Endothelial cell of umbilical vein (primary cell): Measurements from ENCODE around the gene KIAA0232. TPM values are rescaled to one million over a fixed set of nuclear protein-coding genes. Genes with fewer than 3 reads are reported as not detected.

Source experiments
- BruUV-seq: library from RNA; stranded (reverse); fragments of 400-500 nt; replicated peaks from 2 replicates; lab custom pipeline; 2021; lab: Mats Ljungman, UMichigan
- CTCF ChIA-PET: fragments of 300-600, 350-600 bp; sonication (Branson Sonifier 250); formaldehyde crosslinking; loops from one replicate; lab custom pipeline; 2021; ENCODE audit warnings: antibody characterized with exemption, inconsistent platforms; lab: Charles Lee
- POLR2A ChIA-PET: fragments of 300-600, 350-600 bp; sonication (Branson Sonifier 250); formaldehyde crosslinking; loops from one replicate; lab custom pipeline; 2021; ENCODE audit warnings: antibody characterized with exemption, inconsistent platforms; lab: Charles Lee
- DNase-seq: peaks from one replicate; pipeline ENCODE4 v3.0.0-alpha.2; 2011; ENCODE audit warnings: low read depth, low spot score
- FAIRE-seq: peaks from 2 replicates; lab custom pipeline; 2011; peaks lifted over from hg19 to GRCh38; lab: Jason Lieb, UNC
- H2AFZ ChIP-seq: 2 replicates; pipeline ENCODE4 v1.6.0; 2012; ENCODE audit warnings: low read depth, low read length, control low read depth, inconsistent platforms
- H3K27ac ChIP-seq: 2 replicates; pipeline ENCODE4 v1.5.1; 2011; ENCODE audit warnings: low read depth, mild to moderate bottlenecking, control low read depth, low read length, moderate library complexity; ENCODE audit not compliant: insufficient read depth
- H3K27me3 ChIP-seq, 2 experiments: 2 replicates each; pipeline versions ENCODE4 v1.6.0 to v1.6.1; 2011; ENCODE audit warnings: low read length in 2 of 2, mixed read lengths in 1 of 2; ENCODE audit not compliant: control insufficient read depth in 2 of 2, insufficient read depth in 2 of 2
- H3K36me3 ChIP-seq, 2 experiments: 2 replicates in 1 of 2; 3 replicates in 1 of 2; pipeline ENCODE4 v1.5.1; 2011; ENCODE audit warnings: low read length in 2 of 2, mild to moderate bottlenecking in 1 of 2, moderate library complexity in 1 of 2; ENCODE audit not compliant: control insufficient read depth in 2 of 2, insufficient read depth in 2 of 2; ENCODE audit errors: extremely low read depth in 1 of 2
- H3K4me1 ChIP-seq: 3 replicates; pipeline ENCODE4 v1.5.1; 2011; ENCODE audit warnings: mild to moderate bottlenecking, low read length; ENCODE audit not compliant: control insufficient read depth, insufficient read depth; ENCODE audit errors: extremely low read depth
- H3K4me2 ChIP-seq: 2 replicates; pipeline ENCODE4 v1.6.1; 2011; ENCODE audit warnings: low read length, control low read depth, mixed read lengths; ENCODE audit not compliant: insufficient read depth
- H3K4me3 ChIP-seq, 3 experiments: fragments of 200-600 bp in 1 of 3; sonication (generic), shearing (Covaris generic) in 1 of 3; replicated peaks in 1 of 3; 2 replicates each; pipeline ENCODE4 v1.5.1; 2011 to 2016; ENCODE audit warnings: control low read depth in 3 of 3, low read length in 3 of 3, mild to moderate bottlenecking in 2 of 3, inconsistent platforms in 1 of 3, low read depth in 1 of 3, moderate library complexity in 1 of 3; ENCODE audit not compliant: insufficient read depth in 1 of 3
- H3K79me2 ChIP-seq: 2 replicates; pipeline ENCODE4 v1.6.0; 2012; ENCODE audit warnings: low read length, inconsistent platforms; ENCODE audit not compliant: control insufficient read depth, insufficient read depth
- H3K9ac ChIP-seq: replicated peaks from 2 replicates; pipeline ENCODE3; 2011; ENCODE audit warnings: low read length, control low read depth; ENCODE audit not compliant: insufficient read depth; ENCODE audit errors: extremely low read depth
- H3K9me1 ChIP-seq: replicated peaks from 3 replicates; pipeline ENCODE4 v1.6.0; 2011; ENCODE audit warnings: mild to moderate bottlenecking, low read length; ENCODE audit not compliant: control insufficient read depth, insufficient read depth; ENCODE audit errors: extremely low read depth
- H3K9me3 ChIP-seq: replicated peaks from 2 replicates; pipeline ENCODE4 v1.5.1; 2012; ENCODE audit warnings: low read length, inconsistent platforms; ENCODE audit not compliant: control insufficient read depth, insufficient read depth
- H4K20me1 ChIP-seq: replicated peaks from 2 replicates; pipeline ENCODE3; 2011; ENCODE audit warnings: mild to moderate bottlenecking, low read length; ENCODE audit not compliant: control insufficient read depth, insufficient read depth; ENCODE audit errors: extremely low read depth
- CTCF ChIP-seq, 2 donors: IDR thresholded peaks; 1 replicate in 1 of 2; 2 replicates in 1 of 2; pipeline ENCODE4 v1.5.1; 2011; ENCODE audit warnings: low read length in 2 of 2, mild to moderate bottlenecking in 2 of 2, moderate library complexity in 2 of 2, control low read depth in 1 of 2, inconsistent platforms in 1 of 2, low read depth in 1 of 2; ENCODE audit not compliant: insufficient read depth in 1 of 2; ENCODE audit errors: extremely low read depth in 1 of 2
- EZH2 ChIP-seq: IDR thresholded peaks from 2 replicates; pipeline ENCODE4 v1.6.1; 2012; ENCODE audit warnings: borderline replicate concordance, low read depth, mild to moderate bottlenecking, moderate library complexity, low read length, inconsistent platforms; ENCODE audit not compliant: severe bottlenecking
- FOS ChIP-seq: IDR thresholded peaks from 2 replicates; pipeline ENCODE4 v1.6.1; 2011; ENCODE audit warnings: mild to moderate bottlenecking, low read length, moderate library complexity, borderline replicate concordance; ENCODE audit not compliant: insufficient read depth
- GATA2 ChIP-seq: IDR thresholded peaks from 2 replicates; pipeline ENCODE4 v1.7.0; 2011; ENCODE audit warnings: low read depth, mild to moderate bottlenecking, moderate library complexity, mixed read lengths, low read length; ENCODE audit not compliant: insufficient read length, insufficient read depth
- JUN ChIP-seq: IDR thresholded peaks from 2 replicates; pipeline ENCODE4 v1.6.1; 2011; ENCODE audit warnings: borderline replicate concordance, low read depth; ENCODE audit not compliant: insufficient read length, insufficient read depth
- MAX ChIP-seq: IDR thresholded peaks from 2 replicates; pipeline ENCODE4 v1.6.1; 2011; ENCODE audit not compliant: insufficient read depth, insufficient read length
- MYC ChIP-seq: IDR thresholded peaks from one replicate; pipeline ENCODE4 v1.6.1; 2011; ENCODE audit warnings: mild to moderate bottlenecking, low read depth, low read length
- POLR2A ChIP-seq: IDR thresholded peaks from 2 replicates; pipeline ENCODE4 v1.6.1; 2012; ENCODE audit warnings: low read depth, mild to moderate bottlenecking, control low read depth, low read length
- POLR2AphosphoS5 ChIP-seq: IDR thresholded peaks from 2 replicates; pipeline ENCODE4 v1.6.1; 2012; ENCODE audit warnings: low read depth, mild to moderate bottlenecking, control low read depth, low read length, moderate library complexity; ENCODE audit not compliant: insufficient read depth
- dilution Hi-C: fragments of 300-500 bp; cut with MboI; formaldehyde crosslinking; loops from one replicate; pipeline ENCODE4 v1.15.0; 2019; ENCODE audit warnings: low sequenced_read_pairs; ENCODE audit not compliant: extremely low pct_ligation_motif_present
- intact Hi-C: fragments of 100-400 bp; cut with micrococcal nuclease; formaldehyde crosslinking; loops from one replicate; pipeline ENCODE4 v1.10.0; 2022
- polyA plus RNA-seq, 4 experiments: library from polyadenylated mRNA; depleted of rRNA in 3 of 4; stranded (reverse) in 3 of 4; unstranded in 1 of 4; fragments of >200 nt; gene quantifications; 2 replicates each; pipeline versions ENCODE4 v1.2.1 to v1.2.3, GENCODE V29; 2011 to 2012; ENCODE audit warnings: missing spikeins in 1 of 4
- total RNA-seq: library from RNA; stranded (reverse); gene quantifications from 2 replicates; pipeline ENCODE4 v1.2.3, GENCODE V29; 2021

KIAA0232 gene
- total and polyA plus RNA-seq, 2 donors (not counting 3 experiments of a cell fraction or from before 2014, with no cell fraction given) = 5.3 to 18.4 TPM

GRCh38 chr4:6802626-6803025 is 20.1 kb downstream of the KIAA0232 start:
- no peak overlapping the region for H3K4me2 ChIP-seq
- H3K4me1 ChIP-seq = peaks cover 15% of the 10 kb centered on the region
- H3K9ac ChIP-seq = no peak overlapping the region
- intact Hi-C loops = no loop called here
- H2AFZ ChIP-seq = no peak overlapping the region
- CTCF ChIA-PET = no interaction called here
- no peaks in the 10 kb centered on the region for H3K36me3 ChIP-seq
- H3K9me1 ChIP-seq = no peaks in the 10 kb centered on the region
- DNase-seq (no peak), FAIRE-seq (no peak)
- POLR2A ChIA-PET = interaction anchor here (0.7 kb wide), 1 partner anchor 8 kb away, joined by 10 read pairs; no protein-coding TSS in a partner anchor
- dilution Hi-C loops = no loop called here
- no peaks in the 10 kb centered on the region for H4K20me1 ChIP-seq
- no peaks in the 10 kb centered on the region for H3K27me3 ChIP-seq
- H3K79me2 ChIP-seq = peaks cover 67% of the 10 kb centered on the region
- BruUV-seq = no TSS peak
- H3K27ac ChIP-seq = no peak overlapping the region
- no peaks in the 10 kb centered on the region for H3K9me3 ChIP-seq
- no peak overlapping the region for H3K4me3 ChIP-seq
- no peak for TF ChIP-seq JUN
- TF ChIP-seq MAX = no peak
- TF ChIP-seq EZH2 = no peak
- no peak for TF ChIP-seq CTCF (IDR thresholded peaks at IDR 0.05; ENCODE audit: extremely low read depth in 1 of 2, insufficient read depth in 1 of 2, low read depth in 1 of 2, low read length in 2 of 2)

- no peaks in the 10 kb centered on the region for H3K9me1 ChIP-seq
- peaks cover 18% of the 10 kb centered on the region for H3K4me1 ChIP-seq
- H3K27ac ChIP-seq = no peak overlapping the region
- dilution Hi-C loops (no loop called here), intact Hi-C loops (no loop called here)
- CTCF ChIA-PET = no interaction called here
- no peaks in the 10 kb centered on the region for H3K27me3 ChIP-seq
- H4K20me1 ChIP-seq = no peaks in the 10 kb centered on the region
- BruUV-seq = no TSS peak
- no peak overlapping the region for H3K9ac ChIP-seq
- H3K4me3 ChIP-seq = no peak overlapping the region
- no peak overlapping the region for H3K4me2 ChIP-seq
- TF ChIP-seq FOS = no peak
- no peak for TF ChIP-seq EZH2
- TF ChIP-seq JUN = no peak
- no peak for TF ChIP-seq MYC
- TF ChIP-seq GATA2 = no peak
- no peak for TF ChIP-seq CTCF (IDR thresholded peaks at IDR 0.05; ENCODE audit: extremely low read depth in 1 of 2, insufficient read depth in 1 of 2, low read depth in 1 of 2, low read length in 2 of 2)
- TF ChIP-seq POLR2A = no peak
- no peak for TF ChIP-seq MAX
- no peak for TF ChIP-seq POLR2AphosphoS5
- H3K9me3 ChIP-seq = no peaks in the 10 kb centered on the region
- DNase-seq (no peak), FAIRE-seq (no peak)
- H3K36me3 ChIP-seq = no peaks in the 10 kb centered on the region
- POLR2A ChIA-PET = no interaction called here
- H3K79me2 ChIP-seq = peaks cover 65% of the 10 kb centered on the region
- no peak overlapping the region for H2AFZ ChIP-seq
Observed at GRCh38 chr4:6803246-6803645, 20.7 kb downstream of the KIAA0232 start.
